ENCODE data around the gene CSNK1D.

GRCh38 chr17:82223517-82223916, 50.0 kb downstream of the CSNK1D start:
- TF ChIP-seq CTCF (IDR thresholded peaks at IDR 0.05) (no peak), POLR2A (IDR thresholded peaks at IDR 0.05) (no peak)

All from testis (tissue), 2 donors.